ENCODE data around the gene ACTN2.
"Not testable (repeated sequence)": the region's sequence is repeated elsewhere in the genome, so short reads cannot be mapped to it uniquely, and the experiment has no call there.

ACTN2 gene

GRCh38 chr1:236657398-236657797 lies 28.9 kb upstream of the ACTN2 start:
- H3K4me2 ChIP-seq (ENCODE audit: low read depth, low read length), result no peak overlapping the region
- H3K27ac ChIP-seq (ENCODE audit: low read length), result no peak overlapping the region
- H3K9me2 ChIP-seq (replicated peaks; ENCODE audit: insufficient read depth, low read length), result no peaks in the 10 kb centered on the region
- no peak overlapping the region for H2AFZ ChIP-seq (ENCODE audit: low read length)
- H3K9ac ChIP-seq (ENCODE audit: low read length), result no peak overlapping the region
- H3K79me2 ChIP-seq (ENCODE audit: low read length), result no peaks in the 10 kb centered on the region
- H3K9me3 ChIP-seq (replicated peaks; ENCODE audit: insufficient read depth, low read length), result no peaks in the 10 kb centered on the region
- H3K4me1 ChIP-seq (ENCODE audit: low read length), result no peaks in the 10 kb centered on the region
- no peak for TF ChIP-seq EZH2 (optimal IDR thresholded peaks at IDR 0.05; ENCODE audit: low read depth, low read length)
- TF ChIP-seq EZH2phosphoT487 (IDR thresholded peaks at IDR 0.05; ENCODE audit: low read length), result no peak
- no peak for TF ChIP-seq CTCF (IDR thresholded peaks at IDR 0.05; ENCODE audit: low read length)
- no peak overlapping the region for H3K4me3 ChIP-seq (ENCODE audit: low read length)
- H3K36me3 ChIP-seq (replicated peaks; ENCODE audit: insufficient read depth, low read length), result no peaks in the 10 kb centered on the region
- H3K27me3 ChIP-seq (replicated peaks; ENCODE audit: insufficient read depth, low read length), result no peaks in the 10 kb centered on the region
- no peaks in the 10 kb centered on the region for H3F3A ChIP-seq (ENCODE audit: insufficient read depth, low read length)
- no peaks in the 10 kb centered on the region for H4K20me1 ChIP-seq (ENCODE audit: insufficient read depth, low read length)
- DNase-seq, result no peak

- Histone ChIP-seq H3K9ac (ENCODE audit: low read length) (no peak overlapping the region), H3K79me2 (ENCODE audit: low read length) (no peaks in the 10 kb centered on the region), H3K9me2 (replicated peaks; ENCODE audit: insufficient read depth, low read length) (no peaks in the 10 kb centered on the region), H3K36me3 (replicated peaks; ENCODE audit: insufficient read depth, low read length) (no peaks in the 10 kb centered on the region), H3K27me3 (replicated peaks; ENCODE audit: insufficient read depth, low read length) (no peaks in the 10 kb centered on the region), H3K4me2 (ENCODE audit: low read depth, low read length) (no peak overlapping the region), H3K27ac (ENCODE audit: low read length) (no peak overlapping the region), H4K20me1 (ENCODE audit: insufficient read depth, low read length) (no peaks in the 10 kb centered on the region), H3K4me1 (ENCODE audit: low read length) (peaks cover 5% of the 10 kb centered on the region; the same call in 1 of the 2 replicates), H3K9me3 (replicated peaks; ENCODE audit: insufficient read depth, low read length) (no peaks in the 10 kb centered on the region), H3K4me3 (ENCODE audit: low read length) (no peak overlapping the region), H2AFZ (ENCODE audit: low read length) (no peak overlapping the region), H3F3A (ENCODE audit: insufficient read depth, low read length) (no peaks in the 10 kb centered on the region)
- TF ChIP-seq CTCF (IDR thresholded peaks at IDR 0.05; ENCODE audit: low read length), result no peak
- TF ChIP-seq EZH2 (optimal IDR thresholded peaks at IDR 0.05; ENCODE audit: low read depth, low read length), result no peak
- DNase-seq, result no peak
Observed at GRCh38 chr1:236659792-236660587, 26.3 kb upstream of the ACTN2 start.

GRCh38 chr1:236663934-236664333 lies 22.4 kb upstream of the ACTN2 start:
- Histone ChIP-seq H3K4me1 (ENCODE audit: low read length) (peaks cover 5% of the 10 kb centered on the region; the same call in 1 of the 2 replicates), H3K9me3 (replicated peaks; ENCODE audit: insufficient read depth, low read length) (no peaks in the 10 kb centered on the region)

GRCh38 chr1:236668909-236669308 lies 17.4 kb upstream of the ACTN2 start:
- H3K79me2 ChIP-seq (ENCODE audit: low read length); H2AFZ ChIP-seq (ENCODE audit: low read length); DNase-seq; H3K36me3 ChIP-seq (replicated peaks; ENCODE audit: insufficient read depth, low read length); H3K27ac ChIP-seq (ENCODE audit: low read length); H3K9ac ChIP-seq (ENCODE audit: low read length); H3K27me3 ChIP-seq (replicated peaks; ENCODE audit: insufficient read depth, low read length); H4K20me1 ChIP-seq (ENCODE audit: insufficient read depth, low read length); H3K9me2 ChIP-seq (replicated peaks; ENCODE audit: insufficient read depth, low read length); H3K9me3 ChIP-seq (replicated peaks; ENCODE audit: insufficient read depth, low read length); H3K4me2 ChIP-seq (ENCODE audit: low read depth, low read length); H3K4me1 ChIP-seq (ENCODE audit: low read length); H3K4me3 ChIP-seq (ENCODE audit: low read length); H3F3A ChIP-seq (ENCODE audit: insufficient read depth, low read length): not testable (repeated sequence)

More at GRCh38 chr1:236663934-236664333, 22.4 kb upstream of the ACTN2 start:
- H3K9ac ChIP-seq (ENCODE audit: low read length), result no peak overlapping the region
- H3K27ac ChIP-seq (ENCODE audit: low read length), result no peak overlapping the region
- TF ChIP-seq CTCF (IDR thresholded peaks at IDR 0.05; ENCODE audit: low read length), result no peak
- TF ChIP-seq EZH2 (optimal IDR thresholded peaks at IDR 0.05; ENCODE audit: low read depth, low read length), result no peak
- TF ChIP-seq EZH2phosphoT487 (IDR thresholded peaks at IDR 0.05; ENCODE audit: low read length), result no peak
- no peak overlapping the region for H2AFZ ChIP-seq (ENCODE audit: low read length)
- peak; percentile 18 for DNase-seq
- H3F3A ChIP-seq (ENCODE audit: insufficient read depth, low read length), result no peaks in the 10 kb centered on the region
- 0 out of 2 replicates have a peak overlapping the region, but pooled peaks have one; percentile 0 for H3K4me2 ChIP-seq (ENCODE audit: low read depth, low read length)
- H3K36me3 ChIP-seq (replicated peaks; ENCODE audit: insufficient read depth, low read length), result no peaks in the 10 kb centered on the region
- H3K27me3 ChIP-seq (replicated peaks; ENCODE audit: insufficient read depth, low read length), result no peaks in the 10 kb centered on the region
- no peaks in the 10 kb centered on the region for H4K20me1 ChIP-seq (ENCODE audit: insufficient read depth, low read length)
- no peaks in the 10 kb centered on the region for H3K79me2 ChIP-seq (ENCODE audit: low read length)
- no peak overlapping the region for H3K4me3 ChIP-seq (ENCODE audit: low read length)
- H3K9me2 ChIP-seq (replicated peaks; ENCODE audit: insufficient read depth, low read length), result no peaks in the 10 kb centered on the region
